Panc1 (cell line): ENCODE measurements around the gene PLXNB1. TPM values are rescaled to one million over a fixed set of nuclear protein-coding genes. Genes with fewer than 3 reads are reported as not detected.

ENCODE experiments used
- ATAC-seq: fragments of 200-7000 bp; cut with Tn5 transposase; 2 replicates; pipeline ENCODE4 v1.9.1; 2020; ENCODE audit warnings: mild to moderate bottlenecking, moderate library complexity
- BruUV-seq: library from RNA; stranded (reverse); fragments of 400-500 nt; replicated peaks from 2 replicates; lab custom pipeline; 2021; lab: Mats Ljungman, UMichigan
- CTCF ChIA-PET: fragments of 300-600 bp; sonication (Branson Sonifier 250); formaldehyde crosslinking; loops from one replicate; lab custom pipeline; 2022; ENCODE audit warnings: antibody characterized with exemption; lab: Charles Lee
- POLR2A ChIA-PET: fragments of 300-600 bp; sonication (Branson Sonifier 250); formaldehyde crosslinking; loops from one replicate; lab custom pipeline; 2022; ENCODE audit warnings: antibody characterized with exemption; lab: Charles Lee
- DNase-seq: peaks from one replicate; pipeline ENCODE4 v3.0.0-alpha.2; 2010; ENCODE audit warnings: low read depth, low spot score
- H3K27ac ChIP-seq: 2 replicates; pipeline ENCODE4 v1.5.1; 2011; ENCODE audit warnings: mild to moderate bottlenecking, low read length, inconsistent platforms
- H3K27me3 ChIP-seq: fragments of 200-500 bp; sonication (Bioruptor generic); 2 replicates; pipeline ENCODE4 v1.6.0; 2014; ENCODE audit warnings: low read length, inconsistent platforms; ENCODE audit not compliant: control insufficient read depth, insufficient read depth
- H3K36me3 ChIP-seq: fragments of 200-500 bp; sonication (Bioruptor generic); 2 replicates; pipeline ENCODE4 v1.5.1; 2014; ENCODE audit warnings: inconsistent platforms, mild to moderate bottlenecking, low read length, moderate library complexity; ENCODE audit not compliant: control insufficient read depth, insufficient read depth
- H3K4me1 ChIP-seq: 2 replicates; pipeline ENCODE4 v1.5.1; 2011; ENCODE audit warnings: inconsistent platforms, mild to moderate bottlenecking, low read length, moderate library complexity; ENCODE audit not compliant: control insufficient read depth, insufficient read depth
- H3K4me3 ChIP-seq, 2 experiments: 2 replicates each; pipeline ENCODE4 v1.5.1; 2011 to 2012; ENCODE audit warnings: low read depth in 2 of 2, low read length in 2 of 2, mild to moderate bottlenecking in 2 of 2, inconsistent platforms in 1 of 2, moderate library complexity in 1 of 2
- H3K9me3 ChIP-seq: fragments of 200-500 bp; sonication (Bioruptor generic); 2 replicates; pipeline ENCODE4 v1.5.1; 2014; ENCODE audit warnings: low read depth, mild to moderate bottlenecking, inconsistent platforms, low read length, moderate library complexity; ENCODE audit not compliant: control insufficient read depth, insufficient read depth
- POLR2AphosphoS5 ChIP-seq: IDR thresholded peaks from 2 replicates; pipeline ENCODE4 v1.6.1; 2012; ENCODE audit warnings: mild to moderate bottlenecking, low read depth, low read length, moderate library complexity
- SIN3A ChIP-seq: IDR thresholded peaks from 2 replicates; pipeline ENCODE4 v1.6.1; 2012; ENCODE audit warnings: low read depth, mild to moderate bottlenecking, low read length, moderate library complexity, borderline replicate concordance; ENCODE audit not compliant: insufficient read depth
- TCF7L2 ChIP-seq: IDR thresholded peaks from 2 replicates; pipeline ENCODE4 v1.6.1; 2011; ENCODE audit warnings: mild to moderate bottlenecking, low read depth, low read length, inconsistent platforms
- in situ Hi-C: cut with HindIII; loops from 2 replicates; pipeline ENCODE4 v1.10.0; 2016; ENCODE audit warnings: low sequenced_read_pairs, low pct_unique_long_range_greater_than_20kb
- intact Hi-C: fragments of 100-400 bp; cut with micrococcal nuclease; formaldehyde crosslinking; loops from one replicate; pipeline ENCODE4 v1.10.0; 2022; ENCODE audit not compliant: unreplicated experiment
- total RNA-seq: library from RNA; stranded (reverse); gene quantifications from one replicate; pipeline ENCODE4 v1.2.1, GENCODE V29; 2021; ENCODE audit not compliant: unreplicated experiment
- TF ChIP-seq, protein P1 (sequence below), 2 experiments: IDR thresholded peaks; 2 replicates each; pipeline ENCODE4 v1.6.1; 2011 to 2012; ENCODE audit warnings: low read depth in 2 of 2, control low read depth in 1 of 2, low read length in 1 of 2, mild to moderate bottlenecking in 1 of 2, moderate library complexity in 1 of 2; ENCODE audit not compliant: insufficient read depth in 1 of 2
- TF ChIP-seq, protein P2 (sequence below): fragments of 450-650 bp; IDR thresholded peaks from 2 replicates; pipeline ENCODE4 v1.5.1; 2017; ENCODE audit warnings: mild to moderate bottlenecking

PLXNB1 gene
- total RNA-seq, 1 experiment from 2014 or later: 22.8 TPM

DNA sequence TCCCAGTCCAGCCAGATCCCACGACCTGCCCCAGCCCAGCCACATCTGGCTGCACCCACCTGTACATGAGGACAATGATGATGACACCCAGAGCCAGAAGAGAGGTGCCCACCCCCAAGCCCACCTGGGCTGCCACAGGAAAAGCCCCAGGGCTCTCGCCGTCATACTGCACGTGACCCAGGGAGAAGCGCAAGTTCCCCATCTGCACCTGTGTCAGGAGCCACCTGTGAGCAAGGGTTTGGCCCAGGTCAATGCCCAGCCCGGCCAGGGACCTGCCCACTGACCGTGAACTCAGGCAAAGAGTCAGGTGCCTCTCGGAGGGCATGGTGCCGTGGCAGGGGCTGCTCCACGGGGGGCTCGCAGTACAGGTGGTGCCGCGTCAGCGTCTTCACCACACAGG, 16.3 kb downstream of the PLXNB1 start:
- BruUV-seq: no TSS peak
- H3K27me3 ChIP-seq: no peaks in the 10 kb centered on the region
- ChIA-PET POLR2A (no interaction called here), CTCF (interaction anchor here (0.7 kb wide), 1 partner anchor 13 kb away, joined by 3 read pairs; no protein-coding TSS in a partner anchor)
- H3K36me3 ChIP-seq: no peaks in the 10 kb centered on the region
- intact Hi-C loops (no loop called here), in situ Hi-C loops (no loop called here)
- ATAC-seq (no peak), DNase-seq (no peak)
- no peak overlapping the region for H3K27ac ChIP-seq
- H3K4me1 ChIP-seq: no peaks in the 10 kb centered on the region
- TF ChIP-seq, protein P1, sequence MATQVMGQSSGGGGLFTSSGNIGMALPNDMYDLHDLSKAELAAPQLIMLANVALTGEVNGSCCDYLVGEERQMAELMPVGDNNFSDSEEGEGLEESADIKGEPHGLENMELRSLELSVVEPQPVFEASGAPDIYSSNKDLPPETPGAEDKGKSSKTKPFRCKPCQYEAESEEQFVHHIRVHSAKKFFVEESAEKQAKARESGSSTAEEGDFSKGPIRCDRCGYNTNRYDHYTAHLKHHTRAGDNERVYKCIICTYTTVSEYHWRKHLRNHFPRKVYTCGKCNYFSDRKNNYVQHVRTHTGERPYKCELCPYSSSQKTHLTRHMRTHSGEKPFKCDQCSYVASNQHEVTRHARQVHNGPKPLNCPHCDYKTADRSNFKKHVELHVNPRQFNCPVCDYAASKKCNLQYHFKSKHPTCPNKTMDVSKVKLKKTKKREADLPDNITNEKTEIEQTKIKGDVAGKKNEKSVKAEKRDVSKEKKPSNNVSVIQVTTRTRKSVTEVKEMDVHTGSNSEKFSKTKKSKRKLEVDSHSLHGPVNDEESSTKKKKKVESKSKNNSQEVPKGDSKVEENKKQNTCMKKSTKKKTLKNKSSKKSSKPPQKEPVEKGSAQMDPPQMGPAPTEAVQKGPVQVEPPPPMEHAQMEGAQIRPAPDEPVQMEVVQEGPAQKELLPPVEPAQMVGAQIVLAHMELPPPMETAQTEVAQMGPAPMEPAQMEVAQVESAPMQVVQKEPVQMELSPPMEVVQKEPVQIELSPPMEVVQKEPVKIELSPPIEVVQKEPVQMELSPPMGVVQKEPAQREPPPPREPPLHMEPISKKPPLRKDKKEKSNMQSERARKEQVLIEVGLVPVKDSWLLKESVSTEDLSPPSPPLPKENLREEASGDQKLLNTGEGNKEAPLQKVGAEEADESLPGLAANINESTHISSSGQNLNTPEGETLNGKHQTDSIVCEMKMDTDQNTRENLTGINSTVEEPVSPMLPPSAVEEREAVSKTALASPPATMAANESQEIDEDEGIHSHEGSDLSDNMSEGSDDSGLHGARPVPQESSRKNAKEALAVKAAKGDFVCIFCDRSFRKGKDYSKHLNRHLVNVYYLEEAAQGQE (IDR thresholded peaks at IDR 0.05; ENCODE audit: insufficient read depth in 1 of 2, low read depth in 2 of 2, low read length in 1 of 2): no peak
- no peak for TF ChIP-seq SIN3A
- TF ChIP-seq TCF7L2: no peak
- TF ChIP-seq POLR2AphosphoS5: no peak
- H3K9me3 ChIP-seq: no peaks in the 10 kb centered on the region
- H3K4me3 ChIP-seq: no peak overlapping the region

DNA sequence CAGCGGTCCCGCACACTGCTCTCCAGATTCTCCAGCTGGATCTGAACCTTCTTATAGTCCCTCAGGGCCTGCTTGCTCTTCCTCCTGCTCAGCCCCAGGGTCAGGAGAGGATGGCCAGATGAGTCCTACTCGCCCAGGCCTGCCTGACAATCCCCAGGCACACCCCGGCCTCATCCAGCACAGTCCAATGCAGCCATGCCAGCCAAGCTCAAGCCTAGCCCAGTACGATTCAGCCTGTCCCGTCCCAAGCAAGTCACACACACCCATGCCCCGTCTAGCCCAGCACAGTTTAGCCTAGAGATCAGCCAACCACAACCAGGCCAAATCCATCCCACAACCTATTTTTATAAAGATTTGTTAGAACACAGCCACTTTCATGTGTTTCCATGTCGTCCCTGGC, 16.8 kb downstream of the PLXNB1 start:
- ChIA-PET POLR2A (no interaction called here), CTCF (no interaction called here)
- Histone ChIP-seq H3K27ac (no peak overlapping the region), H3K4me1 (no peaks in the 10 kb centered on the region), H3K36me3 (no peaks in the 10 kb centered on the region), H3K4me3 (no peak overlapping the region), H3K27me3 (no peaks in the 10 kb centered on the region), H3K9me3 (no peaks in the 10 kb centered on the region)
- DNase-seq: no peak
- BruUV-seq: no TSS peak
- in situ Hi-C loops: no loop called here
- no peak for TF ChIP-seq TCF7L2
- TF ChIP-seq, protein P2, sequence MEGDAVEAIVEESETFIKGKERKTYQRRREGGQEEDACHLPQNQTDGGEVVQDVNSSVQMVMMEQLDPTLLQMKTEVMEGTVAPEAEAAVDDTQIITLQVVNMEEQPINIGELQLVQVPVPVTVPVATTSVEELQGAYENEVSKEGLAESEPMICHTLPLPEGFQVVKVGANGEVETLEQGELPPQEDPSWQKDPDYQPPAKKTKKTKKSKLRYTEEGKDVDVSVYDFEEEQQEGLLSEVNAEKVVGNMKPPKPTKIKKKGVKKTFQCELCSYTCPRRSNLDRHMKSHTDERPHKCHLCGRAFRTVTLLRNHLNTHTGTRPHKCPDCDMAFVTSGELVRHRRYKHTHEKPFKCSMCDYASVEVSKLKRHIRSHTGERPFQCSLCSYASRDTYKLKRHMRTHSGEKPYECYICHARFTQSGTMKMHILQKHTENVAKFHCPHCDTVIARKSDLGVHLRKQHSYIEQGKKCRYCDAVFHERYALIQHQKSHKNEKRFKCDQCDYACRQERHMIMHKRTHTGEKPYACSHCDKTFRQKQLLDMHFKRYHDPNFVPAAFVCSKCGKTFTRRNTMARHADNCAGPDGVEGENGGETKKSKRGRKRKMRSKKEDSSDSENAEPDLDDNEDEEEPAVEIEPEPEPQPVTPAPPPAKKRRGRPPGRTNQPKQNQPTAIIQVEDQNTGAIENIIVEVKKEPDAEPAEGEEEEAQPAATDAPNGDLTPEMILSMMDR: no peak
- TF ChIP-seq SIN3A: no peak
- TF ChIP-seq POLR2AphosphoS5: no peak
- TF ChIP-seq, protein P1 (IDR thresholded peaks at IDR 0.05; ENCODE audit: insufficient read depth in 1 of 2, low read depth in 2 of 2, low read length in 1 of 2): no peak
- intact Hi-C loops: no loop called here
- no peak for ATAC-seq
